NCI-H2107 treated with DMSO at 0.1 percent for 48 hours (cell line): ENCODE measurements around the gene PHF2.

Experiments
- DNase-seq: peaks from one replicate; lab custom pipeline; 2025; ENCODE audit not compliant: unreplicated experiment; lab: John Stamatoyannopoulos, UW

PHF2 gene

DNA sequence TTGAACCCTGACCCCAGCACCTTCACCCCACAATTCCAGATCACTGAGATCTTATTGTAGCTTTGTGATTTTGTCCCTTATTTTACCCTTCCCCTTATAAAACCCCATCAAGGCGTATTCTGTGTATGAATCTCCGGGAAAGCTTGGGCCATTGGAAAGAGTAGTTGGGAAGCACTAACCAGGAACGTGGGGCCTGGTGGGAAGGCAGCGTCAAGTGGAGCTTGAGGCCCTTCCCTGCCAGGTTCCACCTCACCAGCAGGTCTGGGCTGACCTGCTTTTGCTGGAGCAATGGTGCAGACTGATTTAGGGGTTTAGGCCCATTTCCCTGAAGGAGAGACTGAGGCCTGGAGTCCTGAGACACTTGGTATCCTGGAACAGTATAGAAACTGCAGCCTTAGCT is 9.3 kb downstream of the PHF2 start:
- no peak for DNase-seq

GRCh38 chr9:93586290-93587057 is 10.1 kb downstream of the PHF2 start:
- DNase-seq = no peak

DNA sequence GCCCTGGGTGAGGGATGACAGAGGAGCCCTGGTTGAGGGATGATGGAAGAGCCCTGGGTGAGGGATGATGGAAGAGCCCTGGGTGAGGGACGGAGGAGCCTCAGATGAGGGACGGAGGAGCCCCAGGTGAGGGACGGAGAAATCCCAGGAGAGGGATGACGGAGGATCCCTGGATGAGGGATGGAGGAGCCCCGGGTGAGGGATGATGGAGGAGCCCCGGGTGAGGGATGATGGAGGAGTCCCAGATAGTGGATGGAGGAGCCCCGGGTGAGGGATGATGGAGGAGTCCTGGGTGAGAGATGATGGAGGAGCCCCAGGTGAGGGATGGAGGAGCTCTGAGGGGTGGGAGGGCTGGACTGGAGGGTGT is 10.9 kb downstream of the PHF2 start:
- DNase-seq = no peak

GRCh38 chr9:93587651-93588347 is 11.4 kb downstream of the PHF2 start:
- no peak for DNase-seq

DNA sequence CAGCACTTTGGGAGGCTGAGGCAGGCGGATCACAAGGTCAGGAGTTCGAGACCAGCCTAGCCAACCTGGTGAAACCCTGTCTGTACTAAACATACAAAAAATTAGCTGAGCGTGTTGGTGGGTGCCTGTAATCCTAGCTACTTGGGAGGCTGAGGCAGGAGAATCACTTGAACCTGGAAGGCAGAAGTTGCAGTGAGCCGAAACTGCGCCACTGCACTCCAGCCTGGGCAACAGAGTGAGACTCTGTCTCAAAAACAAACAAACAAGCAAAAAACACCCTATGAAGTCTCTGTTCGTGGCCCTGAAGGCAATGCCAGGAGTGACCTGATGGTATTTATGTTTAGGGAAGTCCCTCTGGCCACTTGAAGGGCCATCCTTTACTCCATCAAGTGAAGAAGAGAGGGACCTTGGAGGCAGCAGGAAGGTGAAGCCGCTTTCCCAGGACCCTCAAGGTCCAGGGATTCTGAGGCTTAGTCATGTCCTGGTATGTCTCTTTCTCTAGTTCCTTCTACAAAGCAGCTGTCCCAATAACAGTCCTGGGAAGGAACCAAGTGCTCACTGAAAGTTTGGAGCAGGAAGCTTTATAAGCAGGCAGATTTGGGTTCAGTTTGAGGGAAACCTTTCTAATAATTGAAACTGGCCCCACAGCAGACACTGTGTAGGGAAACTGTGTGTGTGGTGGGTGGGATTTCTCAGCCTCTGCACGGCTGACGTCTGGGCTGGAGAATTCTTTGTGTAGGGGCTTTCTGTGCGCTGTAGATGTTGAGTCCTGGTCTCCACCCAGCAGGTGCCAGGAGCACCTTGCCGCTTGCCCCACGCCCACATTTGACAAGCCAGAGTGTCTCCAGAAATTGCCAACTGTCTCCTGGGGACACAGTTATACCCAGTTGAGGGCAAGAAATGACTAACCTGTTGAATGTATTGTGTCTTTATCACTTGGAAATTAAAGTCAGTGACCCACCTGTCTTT is 12.5 kb downstream of the PHF2 start:
- DNase-seq = no peak

DNA sequence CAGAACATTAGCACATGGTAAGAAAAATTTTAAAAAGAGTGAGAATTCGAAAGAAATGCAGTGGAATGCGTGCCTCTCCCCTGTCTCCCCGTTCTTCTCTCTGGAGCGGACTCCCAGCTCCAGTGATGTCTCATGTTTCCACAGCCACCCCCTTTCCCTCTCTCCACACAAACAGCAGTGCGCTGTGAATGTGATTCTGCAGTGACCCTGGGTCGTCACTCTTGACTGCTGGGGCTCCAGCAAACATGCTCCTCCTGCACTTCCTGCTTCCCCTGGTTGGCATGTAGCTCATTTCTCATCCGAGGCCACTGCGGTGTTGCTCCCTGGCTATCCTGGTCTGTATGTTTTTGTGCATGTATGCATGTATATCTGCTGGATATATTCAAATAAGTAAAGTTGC is 13.3 kb downstream of the PHF2 start:
- DNase-seq = no peak

GRCh38 chr9:93590609-93591234 is 14.3 kb downstream of the PHF2 start:
- DNase-seq = no peak

DNA sequence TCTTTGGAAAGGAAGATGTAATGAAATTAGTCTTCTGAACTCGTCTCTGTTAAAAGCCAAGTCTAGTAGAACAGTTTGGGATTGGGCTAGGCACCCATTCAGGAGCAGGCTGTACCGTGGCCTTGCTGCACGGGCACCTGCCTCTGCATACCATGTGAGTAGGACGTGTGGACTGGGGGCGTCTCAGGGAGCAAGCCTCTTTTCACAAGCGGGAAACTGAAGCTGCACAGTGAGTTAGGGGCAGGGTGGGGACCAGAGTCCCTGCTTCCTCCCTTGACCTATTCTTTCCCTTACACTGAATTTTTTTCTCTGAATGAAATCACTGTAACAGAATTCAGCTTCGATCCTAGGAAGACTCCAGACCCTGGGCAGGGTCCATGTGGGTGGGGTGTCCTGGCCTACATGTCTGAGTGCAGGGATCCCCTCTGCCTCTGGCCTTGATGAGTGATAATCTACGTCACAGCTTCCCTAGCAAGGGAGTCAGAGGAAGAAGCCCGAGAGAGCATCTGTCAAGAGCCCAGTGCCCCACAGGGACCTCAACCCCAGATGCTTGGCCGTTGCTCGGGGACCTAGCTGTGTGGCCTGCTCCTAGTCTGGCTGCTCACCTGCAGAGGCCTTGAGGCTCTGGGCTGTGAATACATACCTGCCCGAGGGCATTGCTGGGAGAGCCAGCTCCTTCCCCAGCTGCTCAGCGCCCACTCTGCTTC is 15.1 kb downstream of the PHF2 start:
- no peak for DNase-seq

DNA sequence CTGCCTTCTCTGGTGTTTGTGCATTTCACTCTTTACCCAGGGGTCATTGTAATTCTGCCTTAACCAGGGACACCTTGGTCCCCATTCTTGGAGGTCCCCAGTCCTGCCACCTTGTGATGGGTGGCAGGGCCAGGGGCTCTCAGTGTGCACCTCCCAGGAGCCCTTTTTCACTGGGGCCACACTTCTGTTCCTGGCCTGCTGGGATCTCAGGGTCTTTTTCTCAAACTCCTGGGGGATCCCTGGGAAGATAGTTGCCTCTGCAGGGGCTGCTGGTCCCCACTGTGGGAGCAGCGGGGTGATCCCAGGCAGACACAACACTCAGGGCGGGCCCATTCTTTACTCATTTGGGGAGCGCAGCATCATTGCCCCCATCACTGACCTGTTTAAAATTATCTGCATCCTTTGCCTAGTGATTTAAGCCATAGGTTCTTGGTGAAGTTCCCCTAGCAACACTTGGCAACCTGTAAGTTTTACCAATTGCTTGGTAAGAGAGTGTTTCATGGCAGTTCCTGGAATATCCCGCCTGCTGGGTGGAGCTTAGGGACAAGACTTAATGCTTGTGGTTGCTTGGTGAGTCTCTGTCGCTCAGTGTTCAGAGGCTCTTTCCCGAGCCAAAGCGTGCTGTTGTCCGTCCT is 15.7 kb downstream of the PHF2 start:
- DNase-seq = no peak

DNA sequence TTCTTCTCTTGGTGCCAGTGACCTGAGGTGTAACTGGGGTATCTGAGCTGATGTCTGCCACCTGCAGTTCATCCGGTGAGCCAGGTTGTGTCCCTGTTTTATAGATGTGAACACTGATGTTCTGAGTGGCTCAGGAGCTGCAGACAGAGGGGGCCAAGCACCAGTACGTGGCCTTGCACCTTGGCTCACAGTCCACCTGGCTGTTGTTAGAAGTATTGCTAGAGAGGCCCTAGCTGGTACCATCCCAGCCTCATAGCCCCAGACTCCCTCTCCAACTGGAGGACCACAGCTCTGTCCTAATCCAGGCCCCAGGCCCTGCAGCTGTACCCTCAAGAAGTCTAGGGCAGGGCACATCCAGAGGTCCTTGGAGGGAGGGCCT is 16.2 kb downstream of the PHF2 start:
- DNase-seq = no peak

- DNase-seq = no peak
Measured at GRCh38 chr9:93593144-93593658, 16.8 kb downstream of the PHF2 start.

DNA sequence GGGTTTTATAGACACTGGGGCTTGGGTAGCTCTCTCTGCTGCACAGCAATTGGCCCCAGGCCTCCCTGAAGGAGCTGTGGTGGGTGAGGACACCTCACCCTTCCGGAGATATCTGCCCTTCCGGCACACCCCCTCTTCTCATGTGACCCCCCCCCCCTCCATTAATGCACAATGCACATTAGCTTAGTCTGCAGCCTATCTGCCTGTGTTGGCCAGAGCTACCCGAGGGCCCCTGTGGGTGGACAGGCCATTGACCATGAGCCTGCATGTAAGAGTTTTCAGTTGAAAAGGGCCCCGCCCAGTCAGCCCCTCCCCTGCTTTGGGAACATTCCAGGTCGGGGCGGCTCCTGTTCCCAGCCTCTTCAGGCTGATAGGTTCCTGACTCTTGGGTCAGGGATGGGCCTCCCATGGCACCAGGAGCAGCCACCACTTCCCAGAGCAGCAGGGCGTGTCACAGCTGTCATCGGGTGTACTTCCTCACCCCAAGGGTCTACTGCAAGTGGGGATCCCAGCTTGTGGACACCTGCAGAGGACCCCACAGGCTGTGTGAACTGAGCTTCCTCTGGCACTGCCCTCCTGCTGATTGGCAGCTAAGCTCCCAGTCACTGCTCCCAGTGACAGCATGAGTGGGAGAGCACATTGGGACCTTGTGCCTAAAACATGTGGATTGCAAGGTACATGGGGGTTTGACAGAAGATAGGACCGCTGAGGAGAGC is 17.8 kb downstream of the PHF2 start:
- DNase-seq = no peak

- no peak for DNase-seq
Measured at GRCh38 chr9:93595461-93595860, 19.1 kb downstream of the PHF2 start.

- DNase-seq = no peak
Measured at GRCh38 chr9:93595861-93596365, 19.5 kb downstream of the PHF2 start.

DNA sequence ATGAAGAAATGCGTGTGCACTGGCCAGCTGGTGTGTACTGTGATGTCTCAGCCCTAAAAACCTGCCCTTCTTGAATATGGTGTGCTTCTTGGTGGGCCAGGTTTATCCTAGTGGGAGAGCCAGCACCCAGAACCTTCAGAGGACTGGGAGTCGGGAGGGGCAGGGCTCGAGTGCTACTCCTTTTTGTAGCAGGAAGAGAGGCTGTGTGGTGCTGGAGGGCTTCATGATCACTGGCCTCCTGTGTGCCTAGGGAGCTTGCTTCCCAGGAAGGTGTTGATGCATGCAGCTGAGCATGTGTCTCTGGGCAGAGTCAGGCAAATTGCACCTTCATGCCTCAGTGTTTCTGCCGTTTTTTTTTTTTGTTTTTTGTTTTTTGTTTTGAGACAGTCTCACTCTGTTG is 20.0 kb downstream of the PHF2 start:
- no peak for DNase-seq

DNA sequence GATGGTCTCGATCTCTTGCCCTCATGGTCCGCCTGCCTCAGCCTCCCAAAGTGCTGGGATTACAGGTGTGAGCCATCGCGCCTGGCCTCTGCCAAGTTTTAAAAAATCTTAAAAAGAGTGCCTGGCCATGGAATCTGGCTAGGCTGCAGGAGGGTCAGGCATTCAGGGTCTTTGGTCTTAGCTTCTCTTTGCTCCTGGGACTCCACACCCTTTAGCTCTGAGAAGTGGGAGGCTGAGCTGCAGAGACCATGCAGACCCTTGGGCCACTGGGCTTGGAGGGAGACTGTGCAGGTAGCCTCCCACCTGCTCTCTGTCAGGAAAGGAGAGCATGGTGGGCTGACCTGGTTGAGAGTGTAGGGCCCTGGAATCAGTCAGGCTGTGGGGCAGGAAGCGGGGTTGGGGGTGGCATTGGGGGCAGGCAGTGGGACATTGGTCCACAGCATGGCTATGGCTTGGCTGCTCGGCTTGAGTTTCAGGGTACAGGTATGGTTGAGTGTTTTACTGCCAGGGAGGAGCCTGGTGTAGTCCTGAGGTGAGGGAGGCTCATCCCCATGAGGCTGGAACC is 20.8 kb downstream of the PHF2 start:
- no peak for DNase-seq

GRCh38 chr9:93597871-93598646 is 21.7 kb downstream of the PHF2 start:
- DNase-seq = no peak

- DNase-seq = no peak
Measured at GRCh38 chr9:93598647-93599241, 22.4 kb downstream of the PHF2 start.
